GM18511 (cell line): Measurements from ENCODE around the gene AP2B1.
"Not testable (repeated sequence)": the region's sequence is repeated elsewhere in the genome, so short reads cannot be mapped to it uniquely, and the experiment has no call there.

Experiments
- ATAC-seq: cut with Tn5 transposase; IDR thresholded peaks from one replicate; pipeline ENCODE4 v1.9.1; 2021; ENCODE audit warnings: mild to moderate bottlenecking, moderate library complexity; ENCODE audit not compliant: unreplicated experiment

The AP2B1 gene

GRCh38 chr17:35744830-35745229 lies 157.7 kb downstream of the AP2B1 start:
- ATAC-seq, result no peak

GRCh38 chr17:35745246-35745645 lies 158.1 kb downstream of the AP2B1 start:
- ATAC-seq, result no peak

- ATAC-seq, result no peak
These were observed 158.7 kb downstream of the AP2B1 start for GRCh38 chr17:35745749-35746320.

- ATAC-seq, result no peak
These were observed 160.5 kb downstream of the AP2B1 start for GRCh38 chr17:35747540-35748017.

- ATAC-seq, result no peak
These were observed 161.3 kb downstream of the AP2B1 start for GRCh38 chr17:35748341-35748841.

- no peak for ATAC-seq
These were observed 161.9 kb downstream of the AP2B1 start for GRCh38 chr17:35748979-35749378.

GRCh38 chr17:35749560-35750412 lies 162.7 kb downstream of the AP2B1 start:
- no peak for ATAC-seq

- ATAC-seq, result no peak
These were observed 163.6 kb downstream of the AP2B1 start for GRCh38 chr17:35750526-35751395.

- not testable (repeated sequence) for ATAC-seq
These were observed 164.4 kb downstream of the AP2B1 start for GRCh38 chr17:35751541-35751940.

GRCh38 chr17:35752471-35752870 lies 165.3 kb downstream of the AP2B1 start:
- ATAC-seq, result no peak

GRCh38 chr17:35752945-35753764 lies 166.0 kb downstream of the AP2B1 start, which contains the start of gene GAS2L2:
TSS of gene GAS2L2 (minus strand) at chr17:35753239. CDS start at chr17:35752850, 389 bp downstream.
- ATAC-seq, result no peak

- ATAC-seq, result no peak
These were observed 170.1 kb downstream of the AP2B1 start for GRCh38 chr17:35757243-35757642.

GRCh38 chr17:35760587-35760986 lies 173.5 kb downstream of the AP2B1 start, which contains the start of gene C17orf50:
TSS of gene C17orf50 (plus strand) at chr17:35760887. CDS start at chr17:35760942, 55 bp downstream.
- ATAC-seq, result no peak

GRCh38 chr17:35761601-35762000 lies 174.5 kb downstream of the AP2B1 start:
- no peak for ATAC-seq

GRCh38 chr17:35763767-35764122 lies 176.6 kb downstream of the AP2B1 start:
- ATAC-seq, result no peak

- peak; percentile 89 for ATAC-seq
These were observed 177.2 kb downstream of the AP2B1 start for GRCh38 chr17:35764123-35764991.

GRCh38 chr17:35765086-35765710 lies 178.1 kb downstream of the AP2B1 start:
- no peak for ATAC-seq

- ATAC-seq, result no peak
These were observed 178.8 kb downstream of the AP2B1 start for GRCh38 chr17:35765756-35766488.
